IPS-18a (cell line): ENCODE data around the gene ZNF28.
A peak's percentile ranks its signal among the peaks of the same experiment; 100 is the strongest.
"Not testable (repeated sequence)": the region's sequence is repeated elsewhere in the genome, so short reads cannot be mapped to it uniquely, and the experiment has no call there.

Source experiments
- H3K27ac ChIP-seq: one replicate; pipeline ENCODE4 v1.5.1; 2013; ENCODE audit warnings: low read length
- H3K27me3 ChIP-seq: one replicate; pipeline ENCODE4 v1.6.1; 2013; ENCODE audit warnings: mild to moderate bottlenecking, low read length; ENCODE audit not compliant: control insufficient read depth, insufficient read depth
- H3K36me3 ChIP-seq: one replicate; pipeline ENCODE4 v1.6.1; 2013; ENCODE audit warnings: low read depth, low read length; ENCODE audit not compliant: control insufficient read depth
- H3K4me1 ChIP-seq: one replicate; pipeline ENCODE4 v1.6.1; 2013; ENCODE audit warnings: low read depth, low read length; ENCODE audit not compliant: control insufficient read depth
- H3K4me3 ChIP-seq: one replicate; pipeline ENCODE4 v1.5.1; 2013; ENCODE audit warnings: low read length
- H3K9ac ChIP-seq: one replicate; pipeline ENCODE4 v1.6.1; 2013; ENCODE audit warnings: mild to moderate bottlenecking, low read length, moderate library complexity
- H3K9me3 ChIP-seq: one replicate; pipeline ENCODE4 v1.6.1; 2013; ENCODE audit warnings: low read depth, low read length; ENCODE audit not compliant: control insufficient read depth

Gene ZNF28

DNA sequence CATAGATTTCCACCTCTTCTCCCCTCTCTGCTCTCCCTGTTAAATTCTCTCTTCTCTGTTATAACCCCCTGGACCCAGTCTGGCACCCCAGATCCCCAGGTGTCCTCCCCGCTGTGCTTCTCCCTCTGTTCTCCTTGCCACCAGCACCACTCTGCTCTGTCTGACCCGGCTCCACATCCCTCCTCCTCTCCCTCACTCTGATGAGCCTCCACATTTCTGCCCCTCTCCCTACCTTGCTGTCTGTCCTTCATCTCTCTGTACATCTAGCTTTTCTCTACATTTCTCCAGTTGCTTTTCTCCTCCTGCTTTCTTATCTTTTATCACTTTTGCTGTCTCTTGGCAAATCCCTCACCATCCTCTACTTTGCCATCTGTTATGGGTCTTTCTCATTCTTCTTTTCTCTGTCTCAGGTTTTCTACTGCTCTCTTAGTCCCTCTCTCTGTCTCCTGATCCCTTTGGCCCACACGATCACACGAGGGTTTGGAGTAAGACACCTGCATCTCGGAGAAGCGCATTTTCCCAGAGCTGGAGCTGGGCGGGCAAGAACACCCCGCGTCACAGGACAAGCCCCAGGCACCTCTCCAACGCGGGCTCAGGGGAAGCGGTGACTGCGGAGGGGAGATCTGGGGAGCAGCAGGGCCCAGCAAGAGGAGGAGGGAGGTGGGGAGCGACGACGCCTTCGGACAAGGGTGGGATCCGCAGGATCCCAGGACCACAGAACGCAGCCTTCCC is 795 bp downstream of the ZNF28 start:
- not testable (repeated sequence) for H3K36me3 ChIP-seq, H3K4me1 ChIP-seq, H3K9ac ChIP-seq, H3K27me3 ChIP-seq, H3K9me3 ChIP-seq, H3K27ac ChIP-seq
- H3K4me3 ChIP-seq, result peak overlapping the region; percentile 74

DNA sequence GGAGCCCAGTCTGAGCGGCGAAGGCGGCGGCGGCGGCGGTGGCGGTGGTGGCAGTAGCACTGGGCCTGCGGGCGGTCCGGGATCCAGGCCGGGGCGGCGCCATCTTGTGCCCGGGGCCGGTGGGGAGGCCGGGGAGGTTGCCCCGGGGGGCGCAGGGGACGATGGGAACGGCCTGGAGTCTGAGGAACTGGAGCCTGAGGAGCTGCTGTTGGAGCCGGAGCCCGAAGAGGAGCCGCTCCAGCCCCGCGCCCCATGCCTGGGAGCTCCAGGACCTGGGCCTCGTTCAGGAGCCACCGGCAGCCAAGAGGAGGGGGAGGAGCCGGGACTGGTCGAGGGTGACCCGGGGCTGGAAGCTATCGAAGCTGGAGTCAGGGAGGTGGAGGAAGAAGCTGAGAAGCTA is 11.6 kb downstream of the ZNF28 start:
- Histone ChIP-seq H3K9me3 (no peaks in the 10 kb centered on the region), H3K27me3 (no peaks in the 10 kb centered on the region), H3K9ac (no peak overlapping the region), H3K4me3 (no peak overlapping the region), H3K36me3 (no peaks in the 10 kb centered on the region), H3K4me1 (no peaks in the 10 kb centered on the region), H3K27ac (no peak overlapping the region)

DNA sequence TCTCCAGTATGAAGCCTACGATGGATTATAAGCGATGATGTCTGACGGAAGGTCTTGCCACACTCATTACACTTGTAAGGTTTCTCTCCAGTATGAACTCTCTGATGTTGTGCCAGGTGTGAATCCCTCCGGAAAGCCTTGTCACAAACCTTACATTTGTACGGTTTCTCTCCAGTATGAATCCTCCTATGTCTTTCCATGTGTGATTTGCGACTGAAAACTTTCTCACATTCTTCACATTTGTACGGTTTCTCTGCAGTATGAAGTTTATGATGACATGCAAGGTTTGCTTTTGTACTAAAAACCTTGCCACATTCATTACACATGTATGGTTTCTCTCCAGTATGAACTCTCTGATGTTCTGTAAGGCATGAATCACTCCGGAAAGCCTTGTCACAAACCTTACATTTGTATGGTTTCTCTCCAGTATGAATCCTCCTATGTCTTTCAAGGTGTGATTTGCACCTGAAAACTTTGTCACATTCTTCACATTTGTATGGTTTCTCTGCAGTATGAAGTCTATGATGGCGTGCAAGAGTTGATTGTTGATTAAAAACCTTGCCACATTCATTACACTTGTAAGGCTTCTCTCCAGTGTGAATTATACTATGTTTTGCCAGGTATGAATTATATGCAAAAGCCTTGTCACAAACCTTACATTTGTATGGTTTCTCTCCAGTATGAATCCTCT is 21.3 kb downstream of the ZNF28 start:
- H3K9ac ChIP-seq, H3K27me3 ChIP-seq, H3K27ac ChIP-seq, H3K4me3 ChIP-seq, H3K4me1 ChIP-seq: not testable (repeated sequence)
- Histone ChIP-seq H3K9me3 (peaks cover 58% of the 10 kb centered on the region), H3K36me3 (peaks cover 28% of the 10 kb centered on the region)

DNA sequence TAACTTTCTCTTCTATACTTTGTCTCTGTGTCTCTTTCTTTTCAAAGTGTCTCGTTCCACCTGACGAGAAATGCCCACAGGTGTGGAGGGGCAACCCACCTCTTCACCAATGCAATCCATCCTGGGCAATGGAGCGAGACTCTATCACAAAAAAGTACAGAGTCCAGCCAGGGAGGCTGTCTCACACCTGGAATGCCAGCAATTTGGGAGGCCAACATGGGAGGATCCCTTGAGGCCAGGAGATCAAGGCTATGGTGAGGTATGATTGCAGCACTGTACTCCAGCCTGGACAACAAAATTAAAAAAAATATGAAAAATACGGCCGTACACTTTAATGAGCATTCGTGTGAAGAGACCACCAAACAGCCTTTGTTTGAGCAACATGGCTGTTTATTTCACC is 32.0 kb downstream of the ZNF28 start:
- H3K9me3 ChIP-seq, result no peaks in the 10 kb centered on the region
- H3K4me3 ChIP-seq, result no peak overlapping the region
- H3K27me3 ChIP-seq, result peaks cover 27% of the 10 kb centered on the region
- no peaks in the 10 kb centered on the region for H3K4me1 ChIP-seq
- no peak overlapping the region for H3K27ac ChIP-seq
- no peaks in the 10 kb centered on the region for H3K36me3 ChIP-seq
- H3K9ac ChIP-seq, result no peak overlapping the region

DNA sequence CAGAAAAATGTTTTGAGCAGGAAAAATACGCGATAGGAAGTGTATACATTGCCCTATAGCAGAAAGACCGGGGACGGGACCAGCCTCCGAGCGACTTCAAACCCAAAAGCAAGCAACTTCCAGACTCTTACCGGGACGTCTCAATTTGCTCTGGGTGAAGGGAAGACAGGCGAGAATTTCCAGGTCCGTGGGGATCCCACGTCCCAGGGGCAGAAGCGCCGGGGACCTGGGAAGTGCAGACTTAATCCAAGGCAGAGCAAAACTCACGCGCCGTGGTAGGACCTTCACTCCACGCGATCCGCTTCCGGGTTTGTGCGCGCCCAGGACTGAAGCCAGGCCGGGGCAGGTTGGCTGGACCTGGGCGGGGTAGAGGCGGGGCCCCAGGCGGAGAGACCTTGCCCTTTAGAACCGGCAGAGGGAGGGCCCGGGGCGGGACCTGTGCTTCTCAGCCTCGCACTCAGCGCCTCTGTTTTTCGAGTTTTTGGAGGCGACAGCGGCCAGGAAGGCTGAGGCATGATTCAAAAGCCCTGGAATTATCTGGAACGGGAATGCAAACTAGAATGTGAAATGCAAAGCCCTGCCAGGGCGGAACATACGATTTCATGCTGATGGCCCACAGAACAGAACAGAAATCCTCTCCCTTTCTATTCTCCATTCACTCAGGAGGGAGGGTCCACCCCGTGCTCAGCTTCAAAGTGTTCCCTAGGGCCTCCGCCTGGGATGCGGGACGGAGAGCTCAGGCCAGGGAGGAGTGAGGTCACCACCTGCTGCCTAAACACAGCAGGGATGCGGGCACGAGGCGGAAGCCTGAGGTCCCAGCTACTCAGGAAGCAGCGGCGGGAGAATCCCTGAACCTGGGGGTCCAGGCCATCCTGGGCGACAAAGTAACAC is 34.7 kb downstream of the ZNF28 start, which contains the start of gene ZNF600:
ZNF600 (minus strand) TSS at position 328 of the 891 bp plus-strand sequence. CDS start 7,903 bp downstream, outside the sequence.
- H3K27ac ChIP-seq, H3K4me1 ChIP-seq, H3K36me3 ChIP-seq, H3K9me3 ChIP-seq: not testable (repeated sequence)
- peak within 1 kb of the TSS; percentile 57 for H3K9ac ChIP-seq
- H3K4me3 ChIP-seq, result peak within 1 kb of the TSS; percentile 67
- peaks cover 27% of the 10 kb centered on the region for H3K27me3 ChIP-seq

DNA sequence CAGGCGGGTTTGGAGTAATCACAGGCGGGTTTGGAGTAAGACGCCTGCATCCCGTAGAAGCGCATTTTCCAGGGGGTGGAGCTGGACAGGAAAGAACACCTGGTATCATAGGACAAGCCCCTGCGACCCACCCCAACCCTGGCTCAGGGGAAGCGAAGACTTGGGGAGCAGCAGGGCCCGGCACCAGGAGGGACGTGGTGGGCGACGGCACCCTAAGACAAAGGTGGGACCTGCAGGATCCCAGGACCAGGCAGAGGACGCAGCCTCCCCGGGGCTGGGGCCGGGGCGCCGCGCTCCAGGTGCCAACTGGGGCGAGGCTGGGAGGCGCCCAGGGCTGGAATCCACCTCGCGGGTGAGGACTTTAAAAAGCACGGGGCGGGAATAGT is 35.4 kb downstream of the ZNF28 start:
- Histone ChIP-seq H3K36me3 (no peaks in the 10 kb centered on the region), H3K4me1 (no peaks in the 10 kb centered on the region), H3K4me3 (peak overlapping the region; percentile 67), H3K27me3 (peaks cover 27% of the 10 kb centered on the region), H3K9me3 (no peaks in the 10 kb centered on the region), H3K27ac (no peak overlapping the region), H3K9ac (peak overlapping the region; percentile 57)

DNA sequence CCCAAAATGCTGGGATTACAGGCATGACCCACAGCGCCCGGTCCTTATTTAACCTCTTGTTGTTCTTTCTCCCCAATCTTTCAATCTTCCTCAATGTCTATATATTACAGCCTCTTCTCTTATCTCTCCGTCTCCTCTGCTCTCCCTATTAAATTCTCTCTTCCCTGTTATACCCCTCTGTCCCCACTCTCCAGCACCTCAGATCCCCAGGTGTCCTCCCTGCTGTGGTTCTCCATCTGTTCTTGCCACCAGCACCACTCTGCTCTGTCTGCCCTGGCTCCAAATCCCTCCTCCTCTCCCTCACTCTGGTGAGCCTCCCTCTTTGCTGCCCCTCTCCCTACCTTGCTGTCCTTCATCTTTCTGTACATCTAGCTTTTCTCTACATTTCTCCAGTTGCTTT is 35.9 kb downstream of the ZNF28 start:
- no peaks in the 10 kb centered on the region for H3K4me1 ChIP-seq
- H3K27me3 ChIP-seq, result peaks cover 27% of the 10 kb centered on the region
- H3K9ac ChIP-seq, result no peak overlapping the region
- H3K9me3 ChIP-seq, result no peaks in the 10 kb centered on the region
- H3K36me3 ChIP-seq, result no peaks in the 10 kb centered on the region
- H3K4me3 ChIP-seq, result peak overlapping the region; percentile 67
- H3K27ac ChIP-seq, result no peak overlapping the region

DNA sequence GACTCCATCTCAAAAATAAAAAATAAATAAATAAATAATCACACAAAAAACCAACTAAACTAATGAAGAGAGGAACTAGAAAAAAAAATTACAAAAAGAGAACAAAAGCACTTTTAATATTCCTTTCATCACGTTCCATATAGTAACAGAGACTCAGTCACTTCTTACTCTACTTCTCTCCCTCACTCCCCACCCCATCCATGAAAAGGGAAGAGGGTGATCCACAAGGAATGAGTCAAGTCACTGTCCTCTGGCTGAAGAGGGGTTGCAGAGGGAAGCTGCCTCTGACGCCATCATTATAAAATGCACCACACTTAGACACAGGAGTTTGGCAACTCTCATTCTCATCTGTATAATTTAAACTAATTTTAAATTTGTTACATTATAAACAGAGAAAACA is 38.6 kb downstream of the ZNF28 start:
- H3K4me3 ChIP-seq, H3K9me3 ChIP-seq, H3K4me1 ChIP-seq, H3K9ac ChIP-seq, H3K36me3 ChIP-seq, H3K27ac ChIP-seq: not testable (repeated sequence)
- H3K27me3 ChIP-seq, result peaks cover 25% of the 10 kb centered on the region

DNA sequence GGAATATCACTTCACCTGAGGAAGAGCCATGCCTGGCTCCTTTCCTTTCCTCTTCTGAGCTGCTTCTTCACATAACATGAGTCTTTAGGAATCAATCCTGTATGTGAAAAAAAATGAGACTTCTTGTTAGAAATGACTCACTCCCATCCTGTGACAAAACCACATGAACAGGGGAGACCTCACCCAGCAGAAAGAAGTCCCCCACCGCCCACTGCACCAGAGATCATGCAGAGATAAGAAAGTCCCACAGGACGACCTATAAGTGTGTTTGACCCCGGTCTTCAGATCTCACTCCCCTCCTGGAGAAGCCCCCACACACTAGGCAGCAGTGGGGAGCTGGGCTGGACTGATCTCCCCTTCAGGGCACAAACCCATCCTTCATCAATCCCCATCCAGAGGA is 42.6 kb downstream of the ZNF28 start:
- H3K4me1 ChIP-seq, result no peaks in the 10 kb centered on the region
- H3K4me3 ChIP-seq, result no peak overlapping the region
- no peaks in the 10 kb centered on the region for H3K36me3 ChIP-seq

DNA sequence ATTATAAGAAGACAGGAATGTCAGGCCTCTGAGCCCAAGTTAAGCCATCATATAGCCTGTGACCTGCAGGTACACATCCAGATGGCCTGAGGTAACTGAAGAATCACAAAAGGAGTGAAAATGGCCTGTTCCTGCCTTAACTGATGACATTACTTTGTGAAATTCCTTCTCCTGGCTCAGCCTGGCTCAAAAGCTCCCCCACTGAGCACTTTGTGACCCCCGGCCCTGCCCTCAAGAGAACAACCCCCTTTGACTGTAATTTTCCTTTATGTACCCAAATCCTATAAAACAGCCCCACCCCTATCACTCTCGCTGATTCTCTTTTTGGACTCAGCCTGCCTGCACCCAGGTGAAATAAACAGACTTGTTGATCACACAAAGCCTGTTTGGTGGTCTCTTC is 65.0 kb downstream of the ZNF28 start:
- not testable (repeated sequence) for H3K9me3 ChIP-seq, H3K27ac ChIP-seq, H3K27me3 ChIP-seq, H3K4me3 ChIP-seq, H3K4me1 ChIP-seq, H3K36me3 ChIP-seq, H3K9ac ChIP-seq

More for the DNA sequence above, 42.6 kb downstream of the ZNF28 start:
- Histone ChIP-seq H3K9me3 (no peaks in the 10 kb centered on the region), H3K9ac (no peak overlapping the region), H3K27ac (no peak overlapping the region), H3K27me3 (no peaks in the 10 kb centered on the region)

DNA sequence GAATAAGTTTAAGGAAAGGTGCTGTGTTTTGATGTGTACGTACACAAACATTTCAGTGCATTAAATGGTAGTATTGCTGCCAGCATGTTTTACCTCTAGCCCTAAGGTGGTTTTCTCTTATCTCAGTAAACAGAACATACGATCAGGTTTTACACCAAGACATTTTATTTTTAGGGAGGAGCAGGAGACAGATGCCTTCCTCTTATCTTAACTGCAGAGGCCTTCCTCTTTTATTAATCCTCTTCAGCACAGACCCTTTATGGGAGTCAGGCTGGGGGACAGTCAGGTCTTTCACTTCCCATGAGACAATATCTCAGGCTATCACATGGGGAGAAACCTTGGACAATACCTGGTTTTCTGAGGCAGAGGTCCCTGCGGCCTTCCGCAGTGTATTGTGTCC is 71.7 kb downstream of the ZNF28 start:
- no peak overlapping the region for H3K9ac ChIP-seq
- no peaks in the 10 kb centered on the region for H3K27me3 ChIP-seq
- no peaks in the 10 kb centered on the region for H3K4me1 ChIP-seq
- no peaks in the 10 kb centered on the region for H3K36me3 ChIP-seq
- H3K27ac ChIP-seq, result no peak overlapping the region
- peaks cover 2% of the 10 kb centered on the region for H3K9me3 ChIP-seq
- no peak overlapping the region for H3K4me3 ChIP-seq
